ENCODE results near the gene KIRREL1.

DNA sequence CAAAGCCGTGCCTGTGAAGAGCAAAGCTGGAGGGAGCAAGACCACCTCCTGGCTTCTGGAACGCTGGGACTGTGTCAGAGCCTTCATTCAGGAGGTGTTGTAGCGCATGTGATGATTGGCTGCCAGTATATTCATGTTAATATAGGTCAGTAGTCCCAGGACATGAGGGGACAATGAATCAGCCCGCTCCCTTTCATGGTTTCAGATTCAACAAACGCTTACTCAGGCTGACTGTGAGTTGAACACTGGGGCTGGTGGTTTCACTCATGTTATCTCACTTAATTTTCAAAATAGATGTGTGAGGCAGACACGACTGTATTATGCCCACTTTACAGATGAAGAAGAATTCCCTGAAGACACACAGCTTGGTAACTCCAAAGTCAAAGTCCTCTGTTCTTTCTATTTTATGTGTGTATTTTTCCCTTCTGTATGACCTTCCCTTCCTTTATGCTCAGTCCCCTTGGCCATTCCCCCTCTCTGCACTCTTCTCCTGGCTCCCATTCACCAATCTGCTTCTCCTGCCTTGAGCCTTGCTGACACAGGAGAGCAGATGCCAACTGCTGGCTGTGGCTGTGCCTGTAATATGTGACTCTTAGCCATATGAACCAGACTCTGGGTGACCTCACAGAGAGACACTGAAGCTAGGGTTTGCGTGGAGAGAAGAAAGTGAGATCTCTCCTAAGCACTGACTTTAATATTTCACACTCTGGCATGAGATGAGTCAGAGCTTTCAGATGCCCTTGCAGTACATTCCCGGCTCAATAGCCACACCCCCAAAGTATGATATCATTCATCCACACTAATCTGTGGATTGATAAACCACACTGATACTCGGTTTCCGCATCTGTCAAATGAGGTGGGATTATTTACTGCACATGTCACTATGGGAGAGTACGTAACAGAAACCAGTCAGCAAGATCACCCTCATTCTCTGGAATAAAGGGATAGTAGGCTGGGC, 31.4 kb upstream of the KIRREL1 start:
- no peak for TF ChIP-seq CTCF (IDR thresholded peaks at IDR 0.05; ENCODE audit: poor library complexity, severe bottlenecking)
- TF ChIP-seq TAF1 (IDR thresholded peaks at IDR 0.05; ENCODE audit: low read depth): no peak
- no peak for TF ChIP-seq SMC3 (conservative IDR thresholded peaks at IDR 0.05; ENCODE audit: poor library complexity)

Data from neural cell (in vitro differentiated cells).